CD8-positive, alpha-beta memory T cell (primary cell): ENCODE measurements around the gene SRGAP1. TPM values are rescaled to one million over a fixed set of nuclear protein-coding genes. Genes with fewer than 3 reads are reported as not detected.
"Not testable (repeated sequence)": the region's sequence is repeated elsewhere in the genome, so short reads cannot be mapped to it uniquely, and the experiment has no call there.

Experiments
- CTCF ChIA-PET: fragments of 350-600 bp; sonication (Branson Sonifier 250); formaldehyde crosslinking; loops from one replicate; lab custom pipeline; 2021; ENCODE audit warnings: antibody characterized with exemption; lab: Charles Lee
- POLR2A ChIA-PET: fragments of 350-600 bp; sonication (Branson Sonifier 250); formaldehyde crosslinking; loops from one replicate; lab custom pipeline; 2021; ENCODE audit warnings: antibody characterized with exemption; lab: Charles Lee
- DNase-seq, 5 donors: peaks; one replicate each; pipeline versions ENCODE4 v3.0.0 to v3.0.0-alpha.2; 2020 to 2022; ENCODE audit warnings: mixed read lengths in 1 of 5
- H3K27ac ChIP-seq: one replicate; pipeline ENCODE4 v1.7.0; 2013; ENCODE audit warnings: low read depth, mild to moderate bottlenecking, low read length, moderate library complexity
- H3K27me3 ChIP-seq: 2 replicates; pipeline ENCODE4 v1.7.0; 2013; ENCODE audit warnings: low read length, mild to moderate bottlenecking; ENCODE audit not compliant: insufficient read depth, poor library complexity, severe bottlenecking
- H3K36me3 ChIP-seq: 2 replicates; pipeline ENCODE4 v1.7.0; 2013; ENCODE audit warnings: mild to moderate bottlenecking, low read length, moderate library complexity; ENCODE audit not compliant: insufficient read depth
- H3K4me1 ChIP-seq: 2 replicates; pipeline ENCODE4 v1.7.0; 2013; ENCODE audit warnings: mild to moderate bottlenecking, low read length, moderate library complexity; ENCODE audit not compliant: insufficient read depth
- H3K4me3 ChIP-seq: 2 replicates; pipeline ENCODE4 v1.7.0; 2013; ENCODE audit warnings: mild to moderate bottlenecking, low read length
- H3K9me3 ChIP-seq: 2 replicates; pipeline ENCODE4 v1.7.0; 2013; ENCODE audit warnings: mild to moderate bottlenecking, low read length
- H3K27ac Mint-ChIP-seq, 8 donors: one replicate each; pipeline ENCODE4 v1.8.0; 2020 to 2021; ENCODE audit warnings: mixed read lengths in 8 of 8, mild to moderate bottlenecking in 6 of 8, inconsistent platforms in 3 of 8, moderate library complexity in 3 of 8
- H3K27me3 Mint-ChIP-seq, 2 donors: one replicate each; pipeline ENCODE4 v1.8.0; 2020 to 2021; ENCODE audit warnings: mixed read lengths in 2 of 2, mild to moderate bottlenecking in 1 of 2, moderate library complexity in 1 of 2
- H3K36me3 Mint-ChIP-seq, 3 donors: one replicate each; pipeline ENCODE4 v1.8.0; 2020 to 2021; ENCODE audit warnings: mixed read lengths in 3 of 3, inconsistent platforms in 1 of 3, mild to moderate bottlenecking in 1 of 3
- H3K4me1 Mint-ChIP-seq, 3 donors: one replicate each; pipeline ENCODE4 v1.8.0; 2020 to 2021; ENCODE audit warnings: mixed read lengths in 3 of 3, inconsistent platforms in 1 of 3, mild to moderate bottlenecking in 1 of 3
- H3K4me3 Mint-ChIP-seq, 7 donors: one replicate each; pipeline ENCODE4 v1.8.0; 2020 to 2021; ENCODE audit warnings: mixed read lengths in 7 of 7, mild to moderate bottlenecking in 6 of 7, moderate library complexity in 4 of 7, inconsistent platforms in 2 of 7
- H3K9me3 Mint-ChIP-seq, 5 donors: one replicate each; pipeline ENCODE4 v1.8.0; 2020 to 2022; ENCODE audit warnings: mixed read lengths in 5 of 5, mild to moderate bottlenecking in 3 of 5, moderate library complexity in 2 of 5, inconsistent platforms in 1 of 5
- polyA plus RNA-seq: library from polyadenylated mRNA; unstranded; fragments of 300-500 nt; fragmentation: Illumina TruSeq; gene quantifications from one replicate; pipeline ENCODE4 v1.2.3, GENCODE V29; 2021
- total RNA-seq, 2 experiments: library from RNA; stranded (reverse); gene quantifications; one replicate each; pipeline ENCODE4 v1.2.3, GENCODE V29; 2021

SRGAP1 gene
- total and polyA plus RNA-seq, 3 experiments from 2014 or later, result 0.09 to 0.64 (median 0.61) TPM

GRCh38 chr12:63849106-63849620 lies 4.7 kb downstream of the SRGAP1 start:
- Histone ChIP-seq H3K4me1 (peaks cover 7% of the 10 kb centered on the region), H3K36me3 (no peaks in the 10 kb centered on the region), H3K9me3 (no peaks in the 10 kb centered on the region), H3K4me3 (no peak overlapping the region), H3K27me3 (peaks cover 10% of the 10 kb centered on the region), H3K27ac (no peak overlapping the region)
- Mint-ChIP-seq H3K9me3 (no peaks in the 10 kb centered on the region), H3K4me1 (peaks cover 5 to 6% (median 6%) of the 10 kb centered on the region in 3 donors), H3K27me3 (peaks cover 8 to 19% of the 10 kb centered on the region in 2 donors), H3K27ac (no peak overlapping the region), H3K36me3 (no peaks in the 10 kb centered on the region), H3K4me3 (no peak overlapping the region)
- CTCF ChIA-PET, result no interaction called here
- DNase-seq, result no peak
- POLR2A ChIA-PET, result no interaction called here

- Histone ChIP-seq H3K27me3 (peaks cover 7% of the 10 kb centered on the region), H3K9me3 (no peaks in the 10 kb centered on the region), H3K4me3 (no peak overlapping the region), H3K4me1 (peaks cover 4% of the 10 kb centered on the region), H3K27ac (no peak overlapping the region), H3K36me3 (no peaks in the 10 kb centered on the region)
- no peak for DNase-seq
- H3K27ac Mint-ChIP-seq, result no peak overlapping the region
- peaks cover 3 to 4% (median 4%) of the 10 kb centered on the region in 3 donors for H3K4me1 Mint-ChIP-seq
- CTCF ChIA-PET, result no interaction called here
- no peak overlapping the region for H3K4me3 Mint-ChIP-seq
- H3K27me3 Mint-ChIP-seq, result peaks cover 7 to 18% of the 10 kb centered on the region in 2 donors
- POLR2A ChIA-PET, result no interaction called here
- no peaks in the 10 kb centered on the region for H3K36me3 Mint-ChIP-seq
- no peaks in the 10 kb centered on the region for H3K9me3 Mint-ChIP-seq
These were observed 5.1 kb downstream of the SRGAP1 start for GRCh38 chr12:63849641-63850040.

- CTCF ChIA-PET, result interaction anchor here (1.3 kb wide), 1 partner anchor 17 kb away, joined by 3 read pairs; no protein-coding TSS in a partner anchor
- no peak overlapping the region for H3K4me3 Mint-ChIP-seq
These were observed 9.5 kb downstream of the SRGAP1 start for GRCh38 chr12:63853978-63854377.

GRCh38 chr12:63855299-63855698 lies 10.8 kb downstream of the SRGAP1 start:
- DNase-seq, result no peak
- no peak overlapping the region for H3K4me3 Mint-ChIP-seq
- POLR2A ChIA-PET, result no interaction called here
- no peaks in the 10 kb centered on the region for H3K9me3 Mint-ChIP-seq
- H3K36me3 ChIP-seq, result no peaks in the 10 kb centered on the region
- no peak overlapping the region for H3K4me3 ChIP-seq
- no peak overlapping the region for H3K27ac Mint-ChIP-seq
- H3K36me3 Mint-ChIP-seq, result no peaks in the 10 kb centered on the region
- H3K4me1 ChIP-seq, result no peaks in the 10 kb centered on the region
- H3K9me3 ChIP-seq, result no peaks in the 10 kb centered on the region
- H3K4me1 Mint-ChIP-seq, result no peaks in the 10 kb centered on the region
- H3K27me3 Mint-ChIP-seq, result peaks cover 4 to 9% of the 10 kb centered on the region in 2 donors
- no peak overlapping the region for H3K27ac ChIP-seq
- CTCF ChIA-PET, result interaction anchor here (1.3 kb wide), 1 partner anchor 15 kb away, joined by 3 read pairs; no protein-coding TSS in a partner anchor
- no peaks in the 10 kb centered on the region for H3K27me3 ChIP-seq

More at GRCh38 chr12:63853978-63854377, 9.5 kb downstream of the SRGAP1 start:
- POLR2A ChIA-PET, result interaction anchor here (0.6 kb wide), 1 partner anchor 10 kb away, joined by 3 read pairs; no protein-coding TSS in a partner anchor
- no peak for DNase-seq
- Histone ChIP-seq H3K27me3 (no peaks in the 10 kb centered on the region), H3K4me3 (no peak overlapping the region), H3K9me3 (no peaks in the 10 kb centered on the region), H3K27ac (no peak overlapping the region), H3K4me1 (no peaks in the 10 kb centered on the region), H3K36me3 (no peaks in the 10 kb centered on the region)
- Mint-ChIP-seq H3K9me3 (no peaks in the 10 kb centered on the region), H3K27me3 (peaks cover 4% of the 10 kb centered on the region in 2 donors), H3K4me1 (no peaks in the 10 kb centered on the region), H3K36me3 (no peaks in the 10 kb centered on the region), H3K27ac (no peak overlapping the region)

GRCh38 chr12:63857771-63858670 lies 13.5 kb downstream of the SRGAP1 start:
- POLR2A ChIA-PET, result no interaction called here
- peaks cover 6 to 13% of the 10 kb centered on the region in 2 donors for H3K27me3 Mint-ChIP-seq
- H3K9me3 Mint-ChIP-seq, result no peaks in the 10 kb centered on the region
- Histone ChIP-seq H3K27me3 (no peaks in the 10 kb centered on the region), H3K4me3 (no peak overlapping the region), H3K27ac (no peak overlapping the region), H3K36me3 (no peaks in the 10 kb centered on the region), H3K4me1 (no peaks in the 10 kb centered on the region), H3K9me3 (no peaks in the 10 kb centered on the region)
- H3K4me1 Mint-ChIP-seq, result no peaks in the 10 kb centered on the region
- DNase-seq, result no peak
- CTCF ChIA-PET, result no interaction called here
- no peak overlapping the region for H3K4me3 Mint-ChIP-seq
- H3K27ac Mint-ChIP-seq, result no peak overlapping the region
- no peaks in the 10 kb centered on the region for H3K36me3 Mint-ChIP-seq

- H3K9me3 ChIP-seq, H3K36me3 ChIP-seq, CTCF ChIA-PET, DNase-seq, H3K4me3 Mint-ChIP-seq, H3K4me3 ChIP-seq, H3K27ac ChIP-seq, H3K27me3 ChIP-seq, H3K36me3 Mint-ChIP-seq, H3K4me1 ChIP-seq, H3K9me3 Mint-ChIP-seq, POLR2A ChIA-PET, H3K27ac Mint-ChIP-seq, H3K4me1 Mint-ChIP-seq: not testable (repeated sequence)
- H3K27me3 Mint-ChIP-seq, result peaks cover 7 to 13% of the 10 kb centered on the region in 2 donors
These were observed 15.4 kb downstream of the SRGAP1 start for GRCh38 chr12:63859880-63860279.

- H3K4me1 ChIP-seq, result no peaks in the 10 kb centered on the region
- CTCF ChIA-PET, result no interaction called here
- peaks cover 8 to 9% of the 10 kb centered on the region in 2 donors for H3K27me3 Mint-ChIP-seq
- no peaks in the 10 kb centered on the region for H3K9me3 Mint-ChIP-seq
- H3K27ac Mint-ChIP-seq, result no peak overlapping the region
- no peak overlapping the region for H3K27ac ChIP-seq
- no peaks in the 10 kb centered on the region for H3K36me3 ChIP-seq
- no peaks in the 10 kb centered on the region for H3K27me3 ChIP-seq
- POLR2A ChIA-PET, result no interaction called here
- H3K9me3 ChIP-seq, result no peaks in the 10 kb centered on the region
- no peaks in the 10 kb centered on the region for H3K36me3 Mint-ChIP-seq
- no peak overlapping the region for H3K4me3 ChIP-seq
- DNase-seq, result no peak
- H3K4me3 Mint-ChIP-seq, result no peak overlapping the region
- H3K4me1 Mint-ChIP-seq, result no peaks in the 10 kb centered on the region
These were observed 17.9 kb downstream of the SRGAP1 start for GRCh38 chr12:63862187-63862968.

- POLR2A ChIA-PET, result no interaction called here
- H3K36me3 Mint-ChIP-seq, result no peaks in the 10 kb centered on the region
- DNase-seq, result no peak
- Histone ChIP-seq H3K9me3 (no peaks in the 10 kb centered on the region), H3K27me3 (no peaks in the 10 kb centered on the region), H3K4me3 (no peak overlapping the region), H3K27ac (no peak overlapping the region), H3K36me3 (no peaks in the 10 kb centered on the region), H3K4me1 (no peaks in the 10 kb centered on the region)
- CTCF ChIA-PET, result no interaction called here
- H3K27ac Mint-ChIP-seq, result no peak overlapping the region
- H3K4me1 Mint-ChIP-seq, result no peaks in the 10 kb centered on the region
- H3K4me3 Mint-ChIP-seq, result no peak overlapping the region
- peaks cover 8 to 9% of the 10 kb centered on the region in 2 donors for H3K27me3 Mint-ChIP-seq
- no peaks in the 10 kb centered on the region for H3K9me3 Mint-ChIP-seq
These were observed 18.4 kb downstream of the SRGAP1 start for GRCh38 chr12:63862969-63863230.
